GM12878 (cell line): ENCODE results near the gene PRDM1. TPM values are rescaled to one million over a fixed set of nuclear protein-coding genes. Genes with fewer than 3 reads are reported as not detected.

Experiments
- ATAC-seq: fragments of 200-7000 bp; cut with Tn5 transposase; 3 replicates; pipeline ENCODE4 v1.9.1; 2020; ENCODE audit warnings: mild to moderate bottlenecking, moderate library complexity
- BruUV-seq: library from RNA; stranded (reverse); fragments of 400-500 nt; replicated peaks from 2 replicates; lab custom pipeline; 2021; lab: Mats Ljungman, UMichigan
- CTCF ChIA-PET: fragments of 300-600 bp; sonication (Branson Sonifier 250); formaldehyde crosslinking; extraction: SDS; loops from one replicate; lab custom pipeline; 2021; ENCODE audit warnings: inconsistent platforms; lab: Yijun Ruan, JAX
- POLR2A ChIA-PET: fragments of 350-600 bp; formaldehyde crosslinking; extraction: SDS; loops from one replicate; lab custom pipeline; 2021; ENCODE audit warnings: inconsistent platforms; lab: Charles Lee
- RAD21 ChIA-PET: fragments of 300-600 bp; sonication (Branson Sonifier 250); formaldehyde crosslinking; loops from one replicate; lab custom pipeline; 2023; ENCODE audit warnings: antibody characterized with exemption; ENCODE audit not compliant: unreplicated experiment; lab: Charles Lee
- SMC1A ChIA-PET: fragments of 300-600 bp; sonication (Branson Sonifier 250); formaldehyde crosslinking; loops from one replicate; lab custom pipeline; 2023; ENCODE audit not compliant: unreplicated experiment, uncharacterized antibody; lab: Charles Lee
- DNase-seq: peaks from one replicate; pipeline ENCODE4 v3.0.0-alpha.2; 2011; ENCODE audit warnings: low read depth, low spot score
- FAIRE-seq: peaks from 3 replicates; lab custom pipeline; 2011; peaks lifted over from hg19 to GRCh38; lab: Jason Lieb, UNC
- H2AFZ ChIP-seq: 2 replicates; pipeline ENCODE4 v1.6.0; 2011; ENCODE audit warnings: low read depth, low read length, control low read depth; ENCODE audit not compliant: control insufficient read depth
- H3K27ac ChIP-seq: 2 replicates; pipeline ENCODE4 v1.5.1; 2011; ENCODE audit warnings: control low read depth; ENCODE audit not compliant: control insufficient read depth, insufficient read depth
- H3K27me3 ChIP-seq, 2 experiments: replicated peaks in 1 of 2; 2 replicates each; pipeline versions ENCODE4 v1.6.0 to v1.6.1; 2011; ENCODE audit warnings: low read length in 1 of 2; ENCODE audit not compliant: control insufficient read depth in 2 of 2, insufficient read depth in 2 of 2
- H3K36me3 ChIP-seq, 2 experiments: 2 replicates each; pipeline ENCODE4 v1.5.1; 2011; ENCODE audit warnings: low read length in 1 of 2; ENCODE audit not compliant: control insufficient read depth in 2 of 2, insufficient read depth in 2 of 2
- H3K4me1 ChIP-seq: 2 replicates; pipeline ENCODE4 v1.6.1; 2011; ENCODE audit warnings: mild to moderate bottlenecking, low read length, moderate library complexity, mixed read lengths; ENCODE audit not compliant: control insufficient read depth, insufficient read depth
- H3K4me2 ChIP-seq: 2 replicates; pipeline ENCODE4 v1.6.0; 2011; ENCODE audit warnings: control low read depth; ENCODE audit not compliant: control insufficient read depth, insufficient read depth
- H3K4me3 ChIP-seq: fragments of 200-600 bp; sonication (generic); 2 replicates; pipeline ENCODE4 v1.5.1; 2016
- H3K79me2 ChIP-seq: 2 replicates; pipeline ENCODE4 v1.6.0; 2011; ENCODE audit warnings: low read length; ENCODE audit not compliant: control insufficient read depth, insufficient read depth
- H3K9ac ChIP-seq: 2 replicates; pipeline ENCODE4 v1.8.0; 2011; ENCODE audit warnings: low read length, control low read depth, mixed read lengths; ENCODE audit not compliant: control insufficient read depth, insufficient read depth
- H3K9me3 ChIP-seq: replicated peaks from 3 replicates; pipeline ENCODE4 v1.5.1; 2011; ENCODE audit warnings: mild to moderate bottlenecking, low read length; ENCODE audit not compliant: control insufficient read depth, insufficient read depth
- H4K20me1 ChIP-seq: 2 replicates; pipeline ENCODE4 v1.6.0; 2011; ENCODE audit not compliant: control insufficient read depth, insufficient read depth
- ATF3 ChIP-seq: IDR thresholded peaks from 2 replicates; pipeline ENCODE4 v1.6.1; 2011; ENCODE audit warnings: low read depth, mild to moderate bottlenecking, low read length, moderate library complexity, borderline replicate concordance; ENCODE audit errors: extremely low read depth
- CHD1 ChIP-seq: IDR thresholded peaks from 2 replicates; pipeline ENCODE4 v1.6.1; 2012; ENCODE audit warnings: low read depth, low read length, improper control_type of control experiment
- CUX1 ChIP-seq: IDR thresholded peaks from 2 replicates; pipeline ENCODE4 v1.6.1; 2012; ENCODE audit warnings: improper control_type of control experiment, low read depth, low read length; ENCODE audit not compliant: insufficient replicate concordance
- JUNB ChIP-seq: IDR thresholded peaks from 2 replicates; pipeline ENCODE4 v1.6.1; 2016; ENCODE audit warnings: antibody characterized with exemption, mild to moderate bottlenecking
- KLF5 ChIP-seq: fragments of 450-650 bp; IDR thresholded peaks from 2 replicates; pipeline ENCODE4 v1.6.1; 2014; ENCODE audit warnings: mild to moderate bottlenecking; ENCODE audit not compliant: partially characterized antibody
- MTA3 ChIP-seq: IDR thresholded peaks from 2 replicates; pipeline ENCODE4 v1.6.1; 2012; ENCODE audit warnings: low read length, inconsistent platforms, borderline replicate concordance
- MXI1 ChIP-seq: fragments of 150-350 bp; IDR thresholded peaks from 2 replicates; pipeline ENCODE4 v1.6.1; 2011; ENCODE audit warnings: low read depth, mild to moderate bottlenecking, inconsistent platforms, low read length, improper control_type of control experiment
- PBX3 ChIP-seq: IDR thresholded peaks from 2 replicates; pipeline ENCODE4 v1.6.1; 2011; ENCODE audit warnings: mild to moderate bottlenecking, low read depth, low read length, moderate library complexity; ENCODE audit not compliant: insufficient replicate concordance
- POLR2AphosphoS2 ChIP-seq: IDR thresholded peaks from 2 replicates; pipeline ENCODE4 v1.6.1; 2011; ENCODE audit warnings: low read depth, mild to moderate bottlenecking, low read length, improper control_type of control experiment, moderate library complexity
- POU2F2 ChIP-seq: IDR thresholded peaks from 3 replicates; pipeline ENCODE4 v1.6.1; 2011; ENCODE audit warnings: low read depth, mild to moderate bottlenecking, low read length, borderline replicate concordance
- SRF ChIP-seq, 2 experiments: IDR thresholded peaks; 2 replicates each; pipeline ENCODE4 v1.6.1; 2011; ENCODE audit warnings: low read depth in 2 of 2, low read length in 2 of 2, mild to moderate bottlenecking in 1 of 2, moderate library complexity in 1 of 2
- YBX1 ChIP-seq: fragments of 450-650 bp; IDR thresholded peaks from 2 replicates; pipeline ENCODE4 v1.6.1; 2016; ENCODE audit warnings: antibody characterized with exemption
- YY1 ChIP-seq: IDR thresholded peaks from 2 replicates; pipeline ENCODE4 v1.6.1; 2011; ENCODE audit warnings: low read depth, mild to moderate bottlenecking, low read length
- ZNF592 ChIP-seq: fragments of 450-650 bp; IDR thresholded peaks from 2 replicates; pipeline ENCODE4 v1.6.1; 2017; ENCODE audit warnings: mild to moderate bottlenecking, moderate library complexity
- WGBS: methylation state at CpG from one replicate; pipeline ENCODE4 v1.1.6; 2016; ENCODE audit warnings: low lambda C conversion rate; ENCODE audit not compliant: insufficient replicate concordance, insufficient coverage; ENCODE audit errors: missing lambda C conversion rate; 5-methylcytosine and 5-hydroxymethylcytosine counted together
- in situ Hi-C: fragments of 300-500 bp; cut with MboI; formaldehyde crosslinking; loops from 9 replicates; pipeline ENCODE4 v1.14.3; 2018; ENCODE audit warnings: mixed read lengths
- intact Hi-C: fragments of 100-400 bp; cut with micrococcal nuclease; formaldehyde crosslinking; loops from one replicate; pipeline ENCODE4 v1.14.2; 2022; ENCODE audit not compliant: unreplicated experiment
- polyA plus RNA-seq, 11 experiments: library from polyadenylated mRNA; depleted of rRNA in 4 of 11; unstranded in 6 of 11; stranded (reverse) in 5 of 11; fragments of >200 nt; fragmentation: Nextera tagmentation in 4 of 11; fragmentation: Illumina TruSeq in 1 of 11; extraction: Ambion mirVana in 4 of 11; extraction: Trizol in 1 of 11; gene quantifications; 1 replicate in 1 of 11; 2 replicates in 10 of 11; pipeline versions ENCODE4 v1.2.1 to v1.2.3, GENCODE V29; 2011 to 2016; ENCODE audit warnings: inconsistent platforms in 2 of 11, missing spikeins in 2 of 11, low read depth in 1 of 11
- total RNA-seq, 4 experiments: library from RNA; depleted of rRNA in 3 of 4; stranded (reverse); fragments of >200 nt in 3 of 4; fragmentation: Illumina TruSeq in 1 of 4; extraction: Trizol in 1 of 4; gene quantifications; 2 replicates each; pipeline versions ENCODE4 v1.2.1 to v1.2.3, GENCODE V29; 2013 to 2021

PRDM1 gene
- total and polyA plus RNA-seq, 10 of the 15 experiments (the other 5 are each of a cell fraction or from before 2014, with no cell fraction given) = 1.9 to 15.8 (median 4.1) TPM

GRCh38 chr6:106048336-106048735 lies 37.8 kb upstream of the PRDM1 start:
- ATAC-seq = no peak
- no peak for DNase-seq
- TF ChIP-seq JUNB = no peak
- no peak for TF ChIP-seq ATF3
- no peak for TF ChIP-seq YBX1
- TF ChIP-seq MTA3 = no peak
- no peak for TF ChIP-seq KLF5
- no peak for TF ChIP-seq CHD1
- TF ChIP-seq POLR2AphosphoS2 = no peak
- no peak for TF ChIP-seq SRF (IDR thresholded peaks at IDR 0.05; ENCODE audit: low read depth in 2 of 2, low read length in 2 of 2)
- no peak for TF ChIP-seq PBX3
- no peak for TF ChIP-seq YY1
- no peak for TF ChIP-seq MXI1
- TF ChIP-seq CUX1 = no peak
- TF ChIP-seq POU2F2 = no peak
- TF ChIP-seq ZNF592 = no peak

More at GRCh38 chr6:106048336-106048735, 37.8 kb upstream of the PRDM1 start:
- Histone ChIP-seq H4K20me1 (no peaks in the 10 kb centered on the region), H3K36me3 (no peaks in the 10 kb centered on the region), H3K27me3 (peaks cover 0 to 2% of the 10 kb centered on the region in 2 experiments), H3K9ac (no peak overlapping the region), H3K4me3 (no peak overlapping the region), H3K27ac (no peak overlapping the region), H3K4me1 (no peaks in the 10 kb centered on the region), H3K4me2 (no peak overlapping the region), H2AFZ (no peak overlapping the region), H3K79me2 (no peaks in the 10 kb centered on the region), H3K9me3 (no peaks in the 10 kb centered on the region)
- FAIRE-seq = no peak
- 39% methylated on average over 2 of the region's 2 CpGs for WGBS
- SMC1A ChIA-PET = interaction anchor here (0.6 kb wide), 1 partner anchor 930 kb away, joined by 3 read pairs; no protein-coding TSS in a partner anchor
- POLR2A ChIA-PET = no interaction called here
- RAD21 ChIA-PET = interaction anchor here (1.3 kb wide), 1 partner anchor 42 kb away, joined by 3 read pairs; no protein-coding TSS in a partner anchor
- CTCF ChIA-PET = interaction anchor here (0.7 kb wide), 1 partner anchor 951 kb away, joined by 4 read pairs; no protein-coding TSS in a partner anchor
- intact Hi-C loops = no loop called here
- in situ Hi-C loops = no loop called here
- no TSS peak for BruUV-seq
